C4-2B (cell line): ENCODE data around the gene SHISAL1.

Experiments
- H3K27ac ChIP-seq: fragments of 450-650 bp; 2 replicates; pipeline ENCODE4 v1.5.1; 2017
- CTCF ChIP-seq: fragments of 450-650 bp; conservative IDR thresholded peaks from 2 replicates; pipeline ENCODE4 v1.5.1; 2017; ENCODE audit warnings: mild to moderate bottlenecking
- ZFX ChIP-seq: fragments of 450-650 bp; IDR thresholded peaks from 2 replicates; pipeline ENCODE4 v1.6.1; 2017

Gene SHISAL1

GRCh38 chr22:44211946-44212930 lies 100.5 kb downstream of the SHISAL1 start:
- TF ChIP-seq ZFX (no peak), CTCF (no peak)

GRCh38 chr22:44211256-44211945 lies 101.3 kb downstream of the SHISAL1 start:
- H3K27ac ChIP-seq, result no peak overlapping the region
- TF ChIP-seq CTCF (no peak), ZFX (no peak)

More at GRCh38 chr22:44211946-44212930, 100.5 kb downstream of the SHISAL1 start:
- H3K27ac ChIP-seq, result no peak overlapping the region

DNA sequence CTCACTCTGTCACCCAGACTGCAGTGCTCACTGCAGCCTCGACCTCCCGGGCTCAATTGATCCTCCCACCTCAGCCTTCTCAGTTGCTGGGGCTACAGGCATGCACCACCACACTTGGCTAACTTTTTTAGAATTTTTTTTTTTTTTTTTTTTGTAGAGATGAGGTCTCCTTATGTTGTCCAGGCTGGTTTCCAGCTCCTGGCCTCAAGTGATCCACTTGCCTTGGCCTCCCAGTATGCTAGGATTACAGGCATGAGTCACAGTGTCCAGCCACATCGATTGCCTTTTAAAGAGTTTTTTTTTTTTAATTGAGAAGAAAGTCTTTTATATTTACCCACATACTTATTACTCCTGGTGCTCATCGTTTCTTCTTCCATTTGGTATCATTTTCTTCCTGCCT lies 102.0 kb downstream of the SHISAL1 start:
- H3K27ac ChIP-seq, result no peak overlapping the region
- TF ChIP-seq CTCF (no peak), ZFX (no peak)

DNA sequence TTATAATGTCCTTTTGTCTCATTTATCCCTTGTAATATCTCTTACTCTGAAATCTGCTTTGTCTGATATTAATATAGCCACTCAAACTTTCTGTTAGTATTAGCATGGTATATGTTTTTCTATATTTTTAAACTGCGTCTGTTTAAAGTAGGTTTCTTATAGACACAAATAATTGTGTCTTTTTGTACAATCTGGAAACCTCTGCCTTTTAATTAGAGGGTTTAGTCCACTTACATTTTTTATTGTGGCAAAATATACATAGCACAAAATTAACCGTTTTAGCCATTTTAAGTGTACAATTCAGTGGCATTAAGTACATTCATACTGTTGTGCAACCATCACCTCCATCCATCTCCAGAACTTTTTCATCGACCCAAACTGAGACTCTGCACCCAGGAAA lies 103.4 kb downstream of the SHISAL1 start:
- TF ChIP-seq ZFX (no peak), CTCF (no peak)
- no peak overlapping the region for H3K27ac ChIP-seq

GRCh38 chr22:44207981-44208317 lies 104.8 kb downstream of the SHISAL1 start:
- H3K27ac ChIP-seq, result no peak overlapping the region
- TF ChIP-seq CTCF, result no peak

GRCh38 chr22:44207173-44207980 lies 105.4 kb downstream of the SHISAL1 start:
- no peak overlapping the region for H3K27ac ChIP-seq
- TF ChIP-seq CTCF (no peak), ZFX (no peak)
